ENCODE results near the gene PWP1. TPM values are rescaled to one million over a fixed set of nuclear protein-coding genes. Genes with fewer than 3 reads are reported as not detected.
A peak's percentile ranks its signal among the peaks of the same experiment; 100 is the strongest.

PWP1 gene
- total and polyA plus RNA-seq, 2 experiments from 2014 or later, result 54.8 to 60.4 TPM

- Histone ChIP-seq H3K27ac (no peak overlapping the region), H3K4me3 (no peak overlapping the region), H3K9me2 (replicated peaks; ENCODE audit: insufficient read depth) (no peaks in the 10 kb centered on the region), H4K20me1 (ENCODE audit: insufficient read depth, poor library complexity, severe bottlenecking) (no peaks in the 10 kb centered on the region), H2AFZ (no peak overlapping the region), H3K4me2 (no peak overlapping the region), H3K79me2 (no peaks in the 10 kb centered on the region), H3K36me3 (replicated peaks; ENCODE audit: insufficient read depth, low read depth) (no peaks in the 10 kb centered on the region), H3K4me1 (ENCODE audit: insufficient read depth) (no peaks in the 10 kb centered on the region), H3K9me3 (ENCODE audit: low read depth) (no peaks in the 10 kb centered on the region), H3K27me3 (peaks cover 7% of the 10 kb centered on the region)
- TF ChIP-seq EZH2phosphoT487 (IDR thresholded peaks at IDR 0.05; ENCODE audit: low read depth, severe bottlenecking, unreplicated experiment) (no peak), EZH2 (IDR thresholded peaks at IDR 0.05; ENCODE audit: borderline replicate concordance) (no peak), CTCF (IDR thresholded peaks at IDR 0.05; ENCODE audit: poor library complexity) (no peak)
- no peak for DNase-seq (ENCODE audit: low spot score)
- 91% methylated on average over 8 of the region's 8 CpGs for WGBS (ENCODE audit: low lambda C conversion rate, missing lambda C conversion rate)
Measured at GRCh38 chr12:107669946-107670345, 15.7 kb upstream of the PWP1 start.

- Histone ChIP-seq H3K4me3 (no peak overlapping the region), H2AFZ (no peak overlapping the region), H3K4me1 (ENCODE audit: insufficient read depth) (no peaks in the 10 kb centered on the region), H3K79me2 (no peaks in the 10 kb centered on the region), H3K9me3 (ENCODE audit: low read depth) (no peaks in the 10 kb centered on the region), H3K27ac (no peak overlapping the region), H4K20me1 (ENCODE audit: insufficient read depth, poor library complexity, severe bottlenecking) (no peaks in the 10 kb centered on the region), H3K4me2 (no peak overlapping the region), H3K9me2 (replicated peaks; ENCODE audit: insufficient read depth) (no peaks in the 10 kb centered on the region), H3K36me3 (replicated peaks; ENCODE audit: insufficient read depth, low read depth) (no peaks in the 10 kb centered on the region), H3K27me3 (peaks cover 7% of the 10 kb centered on the region)
- WGBS (ENCODE audit: low lambda C conversion rate, missing lambda C conversion rate), result 44% methylated on average over 10 of the region's 10 CpGs
- TF ChIP-seq CTCF (IDR thresholded peaks at IDR 0.05; ENCODE audit: poor library complexity) (peak; percentile 44), EZH2 (IDR thresholded peaks at IDR 0.05; ENCODE audit: borderline replicate concordance) (no peak)
- DNase-seq (ENCODE audit: low spot score), result peak; percentile 26
Measured at GRCh38 chr12:107670999-107671643, 14.5 kb upstream of the PWP1 start.

- Histone ChIP-seq H3K4me3 (no peak overlapping the region), H3K4me1 (ENCODE audit: insufficient read depth) (no peaks in the 10 kb centered on the region), H3K27ac (no peak overlapping the region), H3K36me3 (replicated peaks; ENCODE audit: insufficient read depth, low read depth) (no peaks in the 10 kb centered on the region), H2AFZ (no peak overlapping the region), H3K79me2 (no peaks in the 10 kb centered on the region), H3K4me2 (no peak overlapping the region), H4K20me1 (ENCODE audit: insufficient read depth, poor library complexity, severe bottlenecking) (no peaks in the 10 kb centered on the region), H3K27me3 (peaks cover 14% of the 10 kb centered on the region), H3K9me3 (ENCODE audit: low read depth) (no peaks in the 10 kb centered on the region), H3K9me2 (replicated peaks; ENCODE audit: insufficient read depth) (no peaks in the 10 kb centered on the region)
- no peak for DNase-seq (ENCODE audit: low spot score)
- 83% methylated on average over 5 of the region's 6 CpGs for WGBS (ENCODE audit: low lambda C conversion rate, missing lambda C conversion rate)
- TF ChIP-seq CTCF (IDR thresholded peaks at IDR 0.05; ENCODE audit: poor library complexity) (no peak), EZH2 (IDR thresholded peaks at IDR 0.05; ENCODE audit: borderline replicate concordance) (no peak), EZH2phosphoT487 (IDR thresholded peaks at IDR 0.05; ENCODE audit: low read depth, severe bottlenecking, unreplicated experiment) (no peak)
Measured at GRCh38 chr12:107677671-107678070, 7.9 kb upstream of the PWP1 start.

All from hepatocyte (in vitro differentiated cells).